ENCODE measurements around the gene DYNC2LI1.

The DYNC2LI1 gene

DNA sequence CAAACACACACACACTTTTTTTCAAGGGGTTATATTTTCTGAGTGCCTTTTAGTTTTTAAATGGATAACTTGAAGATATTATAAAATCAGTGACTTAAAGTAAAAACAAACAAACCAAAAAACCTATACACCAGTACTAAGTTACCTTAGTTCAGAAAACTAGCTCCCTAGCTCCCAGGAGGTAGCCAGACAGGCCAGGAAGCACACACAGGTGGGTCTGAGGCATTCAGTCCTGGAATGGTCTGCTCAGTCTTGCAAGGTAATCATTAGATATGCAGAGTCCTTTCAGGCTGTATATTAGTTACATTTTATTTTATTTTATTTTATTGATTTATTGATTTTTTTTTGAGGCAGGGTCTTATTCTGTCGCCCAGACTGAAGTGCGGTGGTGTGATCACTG is 10.7 kb upstream of the DYNC2LI1 start:
- DNase-seq (ENCODE audit: low spot score) = no peak

DNA sequence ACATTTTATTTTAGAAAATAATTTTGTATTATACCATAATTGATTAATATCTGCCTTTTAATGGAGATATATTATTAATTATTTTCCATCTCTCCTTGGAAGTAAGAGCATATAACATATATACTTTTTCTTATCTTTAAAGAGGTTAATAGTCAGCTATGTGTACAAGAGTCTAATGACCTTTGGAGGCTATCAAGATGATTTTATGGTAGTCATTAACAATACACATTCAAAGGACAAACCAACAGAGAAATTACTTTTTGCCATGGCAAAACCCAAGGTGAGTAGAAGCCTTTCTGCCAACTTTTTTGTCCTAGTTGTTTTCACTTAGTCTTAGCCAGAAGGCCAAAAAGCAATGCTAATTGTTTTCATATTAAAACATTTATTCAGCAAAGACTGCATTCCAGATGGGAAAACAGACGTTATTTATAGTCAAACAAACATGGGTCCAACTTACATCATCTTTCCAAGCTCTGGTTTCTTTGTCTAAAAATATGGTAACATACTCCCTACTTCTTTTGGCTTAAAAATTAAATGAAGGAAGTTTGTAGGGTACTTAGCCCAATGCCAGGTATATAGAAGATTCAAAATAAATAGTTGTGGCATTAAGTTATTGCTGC is 9.6 kb upstream of the DYNC2LI1 start:
- no peak for DNase-seq (ENCODE audit: low spot score)

DNA sequence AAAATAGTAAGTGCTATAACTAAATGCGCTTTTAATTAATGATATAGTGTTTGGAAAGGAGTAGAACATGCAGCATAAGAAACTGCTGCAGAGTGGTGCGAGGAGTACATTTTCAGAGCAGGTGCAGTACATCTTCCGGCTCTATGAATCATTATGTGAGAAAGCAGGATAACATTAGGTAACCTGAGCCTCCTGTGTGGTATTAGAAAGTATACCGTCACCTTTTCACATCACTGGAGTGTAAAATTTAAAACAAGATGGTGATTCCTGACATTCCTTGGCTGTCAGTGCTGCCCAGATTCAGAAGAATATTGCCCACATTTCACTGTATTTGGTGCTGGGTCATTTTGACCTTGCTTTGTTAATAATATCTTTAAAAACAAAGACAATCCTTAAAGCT is 7.8 kb upstream of the DYNC2LI1 start:
- DNase-seq (ENCODE audit: low spot score) = no peak

DNA sequence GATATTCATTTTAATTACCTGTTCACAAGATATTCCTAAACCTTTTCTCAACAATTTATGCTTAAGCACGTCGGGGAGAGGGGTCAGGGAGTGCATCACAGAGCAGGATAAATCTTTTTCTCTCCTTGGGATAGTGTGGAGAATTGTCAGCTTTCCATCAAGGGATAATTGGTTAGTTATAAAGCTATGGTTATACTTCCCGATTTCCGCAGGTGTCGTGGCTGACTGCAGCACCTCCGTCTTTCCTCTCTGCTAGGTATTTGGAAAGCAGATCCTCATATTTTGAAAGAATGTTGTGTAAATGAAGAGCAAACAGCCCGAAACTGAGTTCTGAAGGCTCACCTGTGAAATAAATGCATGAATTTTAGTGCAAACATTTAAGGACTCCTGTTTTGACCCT is 778 bp downstream of the DYNC2LI1 start:
- DNase-seq (ENCODE audit: low spot score) = no peak

DNA sequence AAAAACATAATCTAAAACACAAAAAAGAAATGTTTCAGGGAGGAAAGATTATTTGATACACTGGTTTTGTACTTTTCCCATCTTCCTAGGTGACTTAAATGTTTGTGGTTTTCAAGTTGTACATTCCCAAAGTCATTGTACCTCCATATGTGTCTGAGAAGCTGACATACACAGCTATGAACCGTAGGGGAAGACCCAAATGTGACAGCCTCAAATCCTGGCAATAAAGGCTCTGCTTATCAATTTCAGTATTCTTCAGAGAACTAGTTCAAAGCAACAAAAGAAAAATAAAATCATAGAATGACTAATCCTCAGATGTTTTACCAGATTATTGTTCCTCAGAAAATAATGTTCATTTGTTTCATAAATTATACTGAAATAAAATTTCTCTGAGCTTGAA is 2.5 kb downstream of the DYNC2LI1 start:
- no peak for DNase-seq (ENCODE audit: low spot score)

DNA sequence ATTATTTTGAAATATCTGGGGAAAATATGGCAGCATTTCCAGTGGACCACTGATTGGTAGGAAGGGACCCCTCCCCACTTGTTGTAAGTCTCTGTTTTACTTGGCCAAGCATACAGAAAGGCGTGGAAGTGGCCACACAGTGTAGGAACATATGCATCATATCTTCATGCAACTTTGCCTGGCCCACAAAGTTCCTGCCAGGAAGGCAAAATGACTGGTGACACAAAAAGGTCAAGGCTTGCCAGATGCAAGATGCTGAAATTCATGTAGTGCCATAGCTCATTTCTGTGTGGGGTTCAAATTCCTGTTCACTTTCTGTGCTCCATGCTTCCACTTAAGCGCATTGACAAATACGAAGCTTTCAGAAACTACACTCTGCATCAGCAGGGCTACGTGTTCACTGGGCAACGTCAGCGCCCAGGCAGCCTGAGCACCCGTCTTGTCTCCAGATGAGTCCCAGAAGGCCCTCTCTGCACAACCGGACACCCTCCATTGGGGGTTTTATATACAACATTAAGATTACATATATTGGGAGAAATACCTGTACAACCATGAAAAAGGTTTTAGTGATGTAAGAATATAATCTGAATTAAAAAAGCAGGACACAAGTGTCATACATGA is 3.6 kb downstream of the DYNC2LI1 start:
- no peak for DNase-seq (ENCODE audit: low spot score)

DNA sequence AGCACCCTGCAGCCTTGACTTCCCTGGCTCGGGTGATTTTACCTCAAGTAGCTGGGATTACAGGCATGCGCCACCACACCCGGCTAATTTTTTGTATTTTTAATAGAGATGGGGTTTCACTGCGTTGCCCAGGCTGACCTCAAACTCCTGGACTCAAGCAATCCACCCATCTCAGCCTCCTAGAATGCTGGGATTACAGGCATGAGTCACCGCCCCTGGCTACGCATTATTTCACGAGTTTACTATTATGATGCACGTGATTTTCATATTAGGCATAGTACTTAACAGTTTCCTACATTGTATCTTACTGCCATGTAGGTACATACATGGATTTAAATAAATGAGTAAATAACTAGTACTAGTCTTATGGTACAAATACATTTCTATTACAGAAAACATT is 4.4 kb downstream of the DYNC2LI1 start:
- DNase-seq (ENCODE audit: low spot score) = no peak

DNA sequence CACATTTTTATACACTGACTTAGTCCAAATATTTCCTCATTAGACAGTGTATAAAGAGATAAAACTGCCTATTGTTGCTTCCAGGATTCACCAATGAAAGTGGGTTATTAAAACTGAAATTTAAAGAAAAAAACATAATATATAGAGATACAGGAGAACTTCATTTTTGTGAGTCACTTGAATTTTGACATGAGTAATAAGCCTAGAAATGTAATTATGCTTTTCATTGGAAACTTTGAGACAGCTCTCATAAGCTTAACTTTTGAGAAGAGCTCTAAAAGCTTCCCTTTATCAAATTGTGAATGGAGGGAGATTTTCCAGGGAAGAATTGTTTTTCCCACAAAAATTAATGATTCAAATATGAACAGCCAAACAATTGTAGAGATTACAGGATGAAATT is 14.1 kb downstream of the DYNC2LI1 start:
- no peak for DNase-seq (ENCODE audit: low spot score)

DNA sequence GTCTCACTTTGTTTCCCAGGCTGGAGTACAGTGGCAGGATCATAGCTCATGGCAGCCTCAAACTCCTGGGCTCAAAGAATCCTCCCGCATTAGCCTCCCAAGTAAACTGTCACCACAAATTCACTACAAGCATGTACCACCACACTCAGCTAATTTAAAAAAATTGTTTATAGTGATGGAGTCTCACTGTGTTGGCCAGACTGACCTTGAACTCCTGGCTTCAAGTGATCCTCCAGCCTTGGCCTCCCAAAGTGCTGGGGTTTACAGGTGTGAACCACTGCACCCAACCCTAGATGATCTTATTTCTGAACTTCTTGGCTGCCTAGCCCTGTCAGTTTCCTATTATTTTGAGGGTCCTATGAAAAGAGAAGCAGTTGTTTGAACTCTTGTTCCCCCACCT is 14.8 kb downstream of the DYNC2LI1 start:
- no peak for DNase-seq (ENCODE audit: low spot score)

DNA sequence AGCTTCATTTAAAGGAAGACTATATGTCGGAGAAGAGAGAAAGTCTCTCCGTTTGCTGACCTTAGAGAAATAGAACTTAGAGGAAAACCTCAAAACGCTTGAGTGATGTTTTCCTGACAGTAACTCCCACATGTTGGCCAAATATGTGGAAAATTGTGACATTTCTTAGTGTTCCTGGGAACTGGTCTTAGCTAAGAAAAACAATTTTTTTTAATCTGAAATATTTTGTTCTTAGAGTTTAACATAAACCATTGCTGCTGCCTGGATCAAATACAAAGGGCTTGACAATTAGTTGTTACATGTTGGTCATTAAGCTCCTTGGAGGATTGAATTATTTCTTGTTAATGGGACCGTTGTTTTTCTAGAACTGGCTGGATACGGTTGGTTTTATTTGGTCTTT is 16.3 kb downstream of the DYNC2LI1 start:
- no peak for DNase-seq (ENCODE audit: low spot score)

DNA sequence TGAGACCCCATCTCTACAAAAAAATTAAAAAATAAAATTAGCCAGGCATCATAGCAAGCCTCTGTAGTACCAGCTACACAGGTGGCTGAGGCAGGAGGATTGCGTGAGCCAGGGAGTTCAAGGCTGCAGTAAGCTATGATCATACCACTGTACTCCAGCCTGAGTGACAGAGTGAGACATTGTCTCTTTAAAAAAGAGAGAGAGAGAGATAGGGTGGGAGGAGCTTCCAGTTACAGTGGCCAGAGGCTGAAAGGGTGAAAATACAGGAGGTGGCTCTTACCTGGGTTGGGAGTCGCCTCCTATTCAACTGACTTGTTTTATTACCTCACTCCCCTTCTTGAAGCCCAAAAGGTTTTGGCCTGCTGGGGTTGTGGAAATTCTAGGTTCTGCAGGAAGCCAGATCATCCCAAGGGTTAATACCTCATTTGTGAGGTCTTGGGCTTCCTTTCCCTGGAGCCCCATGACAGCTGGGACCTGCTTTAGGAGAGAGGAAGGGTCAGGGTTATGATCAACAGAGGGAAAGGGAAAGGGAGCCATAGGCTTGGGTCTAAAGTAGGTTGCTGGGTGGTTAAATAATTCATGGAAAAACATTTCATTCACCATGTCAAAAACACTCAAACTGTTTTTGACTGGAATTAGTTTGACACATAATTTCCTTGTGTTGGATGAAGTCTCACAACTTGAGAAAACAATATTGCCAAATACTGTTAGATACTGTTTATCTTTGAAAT is 17.4 kb downstream of the DYNC2LI1 start:
- DNase-seq (ENCODE audit: low spot score) = no peak

DNA sequence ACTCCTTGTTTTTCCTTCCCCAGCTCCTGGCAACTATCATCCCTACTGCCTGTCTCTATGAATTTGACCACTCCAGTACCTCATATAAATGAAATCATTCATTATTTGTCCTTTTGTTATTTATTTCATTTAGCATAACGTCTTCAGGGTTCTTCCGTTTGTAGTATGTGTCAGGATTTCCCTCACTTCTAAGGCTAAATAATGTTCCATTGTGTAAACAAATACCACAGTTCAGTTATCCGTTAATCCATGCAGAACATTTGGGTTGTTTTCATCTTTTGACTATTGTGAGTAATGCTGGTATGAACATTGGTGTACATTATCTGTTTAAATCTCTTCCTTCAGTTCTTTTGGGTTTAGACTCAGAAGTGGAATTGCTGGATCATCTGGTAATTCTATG is 18.8 kb downstream of the DYNC2LI1 start:
- no peak for DNase-seq (ENCODE audit: low spot score)

DNA sequence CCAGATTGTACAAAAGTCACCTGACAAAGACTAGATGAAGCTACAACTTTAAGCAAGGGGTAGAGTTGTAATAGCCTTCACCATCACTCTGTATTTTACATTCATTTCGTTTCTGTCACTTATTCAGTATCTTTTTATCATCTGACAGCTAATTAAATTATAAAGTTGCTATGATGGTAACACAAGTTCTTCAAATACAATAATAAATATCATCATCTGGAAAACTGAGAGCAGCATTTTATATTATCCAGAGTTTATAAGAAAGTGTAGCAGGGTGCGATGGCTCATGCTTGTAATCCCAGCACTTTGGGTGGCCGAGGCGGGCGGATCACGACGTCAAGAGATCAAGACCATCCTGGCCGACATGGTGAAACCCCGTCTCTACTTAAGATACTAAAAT is 21.1 kb downstream of the DYNC2LI1 start:
- no peak for DNase-seq (ENCODE audit: low spot score)

DNA sequence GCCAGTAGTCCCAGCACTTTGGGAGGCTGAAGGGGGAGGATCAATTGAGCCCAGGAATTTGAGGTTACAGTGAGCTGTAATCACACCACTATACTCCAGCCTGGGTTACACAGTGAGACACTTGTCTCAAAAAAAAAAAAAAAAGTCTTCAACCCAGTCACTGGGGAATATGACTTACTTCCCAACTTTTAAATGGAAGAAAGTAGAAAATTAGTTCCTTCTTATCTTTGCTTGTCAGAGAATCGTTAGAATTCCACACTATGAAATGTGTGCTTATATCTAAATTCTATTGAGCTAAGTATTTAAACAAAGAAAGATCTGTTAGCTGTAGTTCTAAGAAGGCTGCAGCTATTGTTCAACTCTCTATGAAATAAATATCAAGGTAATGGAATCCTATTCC is 22.4 kb downstream of the DYNC2LI1 start:
- no peak for DNase-seq (ENCODE audit: low spot score)

DNA sequence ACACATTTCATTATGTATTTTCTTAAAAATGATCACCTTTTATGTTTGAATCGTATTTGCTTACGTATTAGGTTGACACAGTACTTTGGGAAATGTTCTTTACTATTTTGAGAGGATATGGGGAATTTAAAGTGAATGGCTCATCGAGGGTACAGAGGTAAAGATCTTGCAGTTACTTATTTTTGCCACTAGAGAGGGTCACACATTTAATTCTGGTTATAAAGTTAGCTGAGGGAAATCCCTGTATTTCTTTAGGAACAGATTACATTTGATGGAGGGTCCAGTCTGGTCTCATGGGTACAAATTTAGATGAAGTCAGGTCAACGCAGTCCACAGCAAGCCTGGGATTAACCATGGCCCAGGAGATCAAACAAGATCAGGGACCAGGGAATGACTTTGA is 24.5 kb downstream of the DYNC2LI1 start:
- no peak for DNase-seq (ENCODE audit: low spot score)

DNA sequence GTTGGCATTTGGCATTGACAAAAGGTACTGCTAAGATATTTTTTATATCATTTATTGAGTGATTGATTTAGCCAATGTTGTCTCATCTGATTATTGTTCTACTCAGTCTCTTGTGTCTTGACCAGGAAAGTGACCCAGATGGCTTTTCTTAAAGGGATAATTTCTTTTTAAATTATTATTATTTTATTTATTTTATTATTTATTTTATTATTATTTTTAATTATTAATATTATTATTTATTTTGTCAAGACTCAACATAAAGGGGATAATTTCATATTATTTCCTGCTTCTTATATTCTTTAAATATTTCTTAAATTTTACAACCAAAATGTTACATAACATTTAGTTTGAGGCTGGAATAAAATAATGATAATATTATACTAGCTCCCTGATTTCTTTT is 27.1 kb downstream of the DYNC2LI1 start:
- no peak for DNase-seq (ENCODE audit: low spot score)

DNA sequence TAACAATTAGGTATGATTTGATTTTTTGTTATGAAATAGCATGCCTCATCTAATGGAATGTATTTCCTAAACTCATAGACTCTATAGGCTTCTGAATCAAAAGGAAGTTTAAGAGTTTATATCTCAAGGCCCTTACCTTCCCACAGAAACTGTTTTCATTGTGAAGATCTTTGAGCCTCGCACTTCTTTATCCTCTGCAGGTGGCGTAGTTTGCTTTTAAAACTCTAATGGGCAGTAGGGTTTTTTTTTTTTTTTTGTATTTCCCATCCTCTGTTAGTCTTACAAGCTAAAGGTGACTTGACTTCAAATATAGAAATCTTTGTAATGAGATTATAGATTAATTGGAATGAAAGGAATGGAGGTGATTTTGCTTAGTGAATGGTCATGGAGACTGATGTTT is 28.3 kb downstream of the DYNC2LI1 start:
- DNase-seq (ENCODE audit: low spot score) = no peak

DNA sequence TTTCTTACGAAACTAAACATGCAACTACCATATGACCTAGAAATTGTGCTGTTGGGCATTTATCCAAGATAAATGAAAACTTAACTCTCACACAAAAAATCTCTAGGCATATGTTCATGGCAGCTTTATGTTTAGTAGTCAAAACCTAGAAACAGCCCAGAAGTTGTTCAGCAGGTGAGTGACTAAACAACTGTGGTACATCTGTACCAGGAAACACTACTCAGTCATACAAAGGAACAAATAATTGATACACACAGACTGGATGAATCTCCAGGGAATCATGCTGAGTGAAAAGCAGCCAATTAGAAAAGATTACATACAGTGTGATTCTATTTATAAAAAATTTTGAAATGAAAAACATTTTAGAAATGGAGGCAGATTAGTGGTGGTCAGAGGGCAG is 29.3 kb downstream of the DYNC2LI1 start:
- no peak for DNase-seq (ENCODE audit: low spot score)

DNA sequence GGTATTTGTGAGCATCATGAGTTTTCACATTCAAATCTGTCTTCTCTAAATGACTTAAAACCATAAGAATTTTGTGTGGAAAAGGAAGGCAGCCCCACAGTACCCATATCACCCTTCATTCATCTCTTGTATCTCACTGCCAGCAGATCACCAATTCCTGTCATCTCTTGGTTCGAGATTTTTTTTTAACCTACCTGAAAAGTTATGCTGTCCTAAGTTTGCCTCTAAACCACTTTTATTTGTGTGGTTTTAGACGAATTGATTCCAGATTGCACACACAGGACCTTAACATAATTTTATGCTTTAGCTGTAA is 32.8 kb downstream of the DYNC2LI1 start:
- DNase-seq (ENCODE audit: low spot score) = no peak

DNA sequence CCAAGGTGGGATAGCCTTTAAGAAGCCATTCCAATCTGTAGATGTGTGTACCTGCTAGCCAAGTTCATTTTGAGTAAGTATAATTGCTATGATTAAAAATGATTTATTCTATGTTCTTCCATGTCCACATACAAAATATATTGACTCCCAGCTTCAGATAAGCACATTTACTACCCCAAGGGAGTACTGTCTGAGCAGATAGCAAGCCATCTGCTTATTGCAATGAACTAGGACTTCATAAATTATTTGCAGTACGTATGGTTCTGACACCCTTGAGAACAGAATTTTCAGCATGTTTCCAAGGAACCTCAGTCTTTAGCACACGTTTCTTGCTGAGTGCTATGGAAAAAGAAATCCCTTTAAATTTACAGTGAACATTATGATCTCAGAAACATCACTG is 36.6 kb downstream of the DYNC2LI1 start:
- no peak for DNase-seq (ENCODE audit: low spot score)

DNA sequence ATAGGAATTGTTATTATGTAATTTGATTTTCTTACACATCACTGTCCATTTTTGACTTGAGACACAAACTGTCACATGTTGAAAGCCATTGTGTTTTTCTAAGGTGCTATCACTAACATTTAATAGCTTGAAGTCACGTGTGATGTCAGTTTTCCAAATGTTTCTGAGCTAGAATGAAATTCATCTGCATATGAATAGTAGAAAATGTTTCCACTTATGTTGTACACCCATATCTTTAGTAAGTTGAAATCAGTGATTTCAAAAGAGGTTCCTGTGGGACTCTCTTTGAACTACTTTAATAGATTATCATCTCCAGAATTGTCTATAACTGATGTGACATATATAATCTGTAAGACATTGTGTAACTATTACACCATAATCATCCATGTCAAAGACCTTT is 37.0 kb downstream of the DYNC2LI1 start:
- no peak for DNase-seq (ENCODE audit: low spot score)

DNA sequence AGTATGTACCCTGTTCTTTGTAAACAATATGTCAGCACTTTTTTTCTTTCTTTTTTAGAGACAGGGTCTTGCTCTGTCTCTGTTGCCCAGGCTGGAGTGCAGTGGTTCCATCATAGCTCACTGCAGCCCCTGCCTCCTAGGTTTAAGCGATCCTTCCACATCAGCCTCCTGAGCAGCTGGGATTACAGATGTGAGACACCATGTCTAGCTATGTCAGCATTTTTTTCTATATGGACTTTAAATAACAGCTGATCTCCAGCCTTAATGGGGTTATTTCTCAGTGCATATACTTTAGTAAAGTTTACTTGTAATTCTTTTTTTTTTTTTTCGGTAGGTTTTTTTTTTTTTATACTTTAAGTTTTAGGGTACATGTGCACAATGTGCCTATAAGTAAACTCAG is 38.2 kb downstream of the DYNC2LI1 start:
- DNase-seq (ENCODE audit: low spot score) = no peak

DNA sequence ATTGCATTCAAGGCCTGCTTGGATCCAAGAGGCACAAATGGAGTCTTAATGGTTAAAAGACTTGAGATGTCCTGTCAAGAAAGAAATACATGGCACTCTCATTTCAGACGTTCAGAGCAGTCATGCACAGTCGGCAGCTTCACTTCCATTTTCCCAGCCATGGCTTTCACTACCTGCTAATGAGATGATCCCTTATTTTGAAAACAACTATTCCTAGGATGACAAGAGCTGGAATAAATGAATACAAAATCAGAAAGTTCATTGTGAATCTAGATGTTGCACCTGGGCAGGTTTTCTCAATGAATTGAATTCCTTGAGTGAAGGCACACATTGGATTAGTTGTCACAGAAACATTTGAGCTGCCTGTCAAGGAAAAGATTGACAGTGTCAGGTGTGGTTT is 39.1 kb downstream of the DYNC2LI1 start:
- DNase-seq (ENCODE audit: low spot score) = no peak

DNA sequence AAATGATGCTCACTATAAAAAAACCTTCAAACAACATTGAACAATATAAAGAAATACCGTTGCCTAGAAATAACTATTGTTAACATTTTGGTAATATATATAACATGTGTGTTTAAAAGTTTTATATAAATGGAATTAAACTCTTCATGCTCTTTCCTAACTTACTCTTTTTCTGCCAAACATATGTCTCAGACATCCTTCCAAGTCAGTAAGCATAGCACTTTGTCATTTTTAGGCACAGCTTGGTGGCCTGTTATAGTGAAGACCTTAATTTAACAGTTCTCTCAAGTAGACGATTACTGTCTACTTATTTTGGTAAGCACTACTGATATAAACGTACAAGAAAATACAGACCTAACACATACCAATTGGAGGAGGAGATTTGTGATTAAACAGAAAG is 40.9 kb downstream of the DYNC2LI1 start:
- no peak for DNase-seq (ENCODE audit: low spot score)
